22Rv1 (cell line): ENCODE data around the gene MYRIP.

Experiments used
- ZFX ChIP-seq: fragments of 450-650 bp; IDR thresholded peaks from 2 replicates; pipeline ENCODE4 v1.6.1; 2017; ENCODE audit warnings: antibody characterized with exemption, borderline replicate concordance
- TF ChIP-seq, protein P1 (sequence below): fragments of 450-650 bp; IDR thresholded peaks from 2 replicates; pipeline ENCODE4 v1.5.1; 2017; ENCODE audit warnings: mild to moderate bottlenecking

DNA sequence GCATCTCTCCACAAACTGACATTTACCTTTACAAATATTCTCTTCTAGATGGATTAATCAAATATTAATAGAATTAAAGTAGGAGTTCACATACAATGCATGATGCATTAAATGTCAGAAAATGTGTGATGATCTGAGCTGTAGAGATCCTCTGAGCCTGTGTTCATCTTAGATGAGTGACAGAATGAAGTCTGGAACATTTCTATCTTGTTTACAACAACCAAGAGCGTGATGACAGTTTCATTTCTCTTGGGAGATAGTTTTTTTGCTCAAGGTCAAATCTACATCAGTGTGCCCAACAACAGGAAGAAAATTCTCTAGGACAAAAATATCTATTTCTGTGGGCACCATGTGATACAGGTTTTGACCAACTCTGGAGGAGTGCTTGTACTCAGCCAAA is 211.9 kb downstream of the MYRIP start:
- TF ChIP-seq, protein P1, sequence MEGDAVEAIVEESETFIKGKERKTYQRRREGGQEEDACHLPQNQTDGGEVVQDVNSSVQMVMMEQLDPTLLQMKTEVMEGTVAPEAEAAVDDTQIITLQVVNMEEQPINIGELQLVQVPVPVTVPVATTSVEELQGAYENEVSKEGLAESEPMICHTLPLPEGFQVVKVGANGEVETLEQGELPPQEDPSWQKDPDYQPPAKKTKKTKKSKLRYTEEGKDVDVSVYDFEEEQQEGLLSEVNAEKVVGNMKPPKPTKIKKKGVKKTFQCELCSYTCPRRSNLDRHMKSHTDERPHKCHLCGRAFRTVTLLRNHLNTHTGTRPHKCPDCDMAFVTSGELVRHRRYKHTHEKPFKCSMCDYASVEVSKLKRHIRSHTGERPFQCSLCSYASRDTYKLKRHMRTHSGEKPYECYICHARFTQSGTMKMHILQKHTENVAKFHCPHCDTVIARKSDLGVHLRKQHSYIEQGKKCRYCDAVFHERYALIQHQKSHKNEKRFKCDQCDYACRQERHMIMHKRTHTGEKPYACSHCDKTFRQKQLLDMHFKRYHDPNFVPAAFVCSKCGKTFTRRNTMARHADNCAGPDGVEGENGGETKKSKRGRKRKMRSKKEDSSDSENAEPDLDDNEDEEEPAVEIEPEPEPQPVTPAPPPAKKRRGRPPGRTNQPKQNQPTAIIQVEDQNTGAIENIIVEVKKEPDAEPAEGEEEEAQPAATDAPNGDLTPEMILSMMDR, result no peak
- TF ChIP-seq ZFX, result no peak
